ENCODE measurements around the gene DYNC2LI1.

Gene DYNC2LI1

GRCh38 chr2:43764086-43764705 is 9.6 kb upstream of the DYNC2LI1 start:
- DNase-seq: no peak

- no peak for DNase-seq
These were observed 7.8 kb upstream of the DYNC2LI1 start for GRCh38 chr2:43766006-43766405.

GRCh38 chr2:43774617-43775016 is 778 bp downstream of the DYNC2LI1 start:
- DNase-seq: no peak

- DNase-seq: no peak
These were observed 2.5 kb downstream of the DYNC2LI1 start for GRCh38 chr2:43776324-43776723.

GRCh38 chr2:43777306-43777926 is 3.6 kb downstream of the DYNC2LI1 start:
- DNase-seq: no peak

- DNase-seq: no peak
These were observed 4.4 kb downstream of the DYNC2LI1 start for GRCh38 chr2:43778233-43778632.

GRCh38 chr2:43787895-43788294 is 14.1 kb downstream of the DYNC2LI1 start:
- no peak for DNase-seq

DNA sequence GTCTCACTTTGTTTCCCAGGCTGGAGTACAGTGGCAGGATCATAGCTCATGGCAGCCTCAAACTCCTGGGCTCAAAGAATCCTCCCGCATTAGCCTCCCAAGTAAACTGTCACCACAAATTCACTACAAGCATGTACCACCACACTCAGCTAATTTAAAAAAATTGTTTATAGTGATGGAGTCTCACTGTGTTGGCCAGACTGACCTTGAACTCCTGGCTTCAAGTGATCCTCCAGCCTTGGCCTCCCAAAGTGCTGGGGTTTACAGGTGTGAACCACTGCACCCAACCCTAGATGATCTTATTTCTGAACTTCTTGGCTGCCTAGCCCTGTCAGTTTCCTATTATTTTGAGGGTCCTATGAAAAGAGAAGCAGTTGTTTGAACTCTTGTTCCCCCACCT is 14.8 kb downstream of the DYNC2LI1 start:
- no peak for DNase-seq

GRCh38 chr2:43790147-43790546 is 16.3 kb downstream of the DYNC2LI1 start:
- DNase-seq: no peak

DNA sequence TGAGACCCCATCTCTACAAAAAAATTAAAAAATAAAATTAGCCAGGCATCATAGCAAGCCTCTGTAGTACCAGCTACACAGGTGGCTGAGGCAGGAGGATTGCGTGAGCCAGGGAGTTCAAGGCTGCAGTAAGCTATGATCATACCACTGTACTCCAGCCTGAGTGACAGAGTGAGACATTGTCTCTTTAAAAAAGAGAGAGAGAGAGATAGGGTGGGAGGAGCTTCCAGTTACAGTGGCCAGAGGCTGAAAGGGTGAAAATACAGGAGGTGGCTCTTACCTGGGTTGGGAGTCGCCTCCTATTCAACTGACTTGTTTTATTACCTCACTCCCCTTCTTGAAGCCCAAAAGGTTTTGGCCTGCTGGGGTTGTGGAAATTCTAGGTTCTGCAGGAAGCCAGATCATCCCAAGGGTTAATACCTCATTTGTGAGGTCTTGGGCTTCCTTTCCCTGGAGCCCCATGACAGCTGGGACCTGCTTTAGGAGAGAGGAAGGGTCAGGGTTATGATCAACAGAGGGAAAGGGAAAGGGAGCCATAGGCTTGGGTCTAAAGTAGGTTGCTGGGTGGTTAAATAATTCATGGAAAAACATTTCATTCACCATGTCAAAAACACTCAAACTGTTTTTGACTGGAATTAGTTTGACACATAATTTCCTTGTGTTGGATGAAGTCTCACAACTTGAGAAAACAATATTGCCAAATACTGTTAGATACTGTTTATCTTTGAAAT is 17.4 kb downstream of the DYNC2LI1 start:
- DNase-seq: no peak

GRCh38 chr2:43792653-43793052 is 18.8 kb downstream of the DYNC2LI1 start:
- DNase-seq: no peak

GRCh38 chr2:43794956-43795355 is 21.1 kb downstream of the DYNC2LI1 start:
- no peak for DNase-seq

DNA sequence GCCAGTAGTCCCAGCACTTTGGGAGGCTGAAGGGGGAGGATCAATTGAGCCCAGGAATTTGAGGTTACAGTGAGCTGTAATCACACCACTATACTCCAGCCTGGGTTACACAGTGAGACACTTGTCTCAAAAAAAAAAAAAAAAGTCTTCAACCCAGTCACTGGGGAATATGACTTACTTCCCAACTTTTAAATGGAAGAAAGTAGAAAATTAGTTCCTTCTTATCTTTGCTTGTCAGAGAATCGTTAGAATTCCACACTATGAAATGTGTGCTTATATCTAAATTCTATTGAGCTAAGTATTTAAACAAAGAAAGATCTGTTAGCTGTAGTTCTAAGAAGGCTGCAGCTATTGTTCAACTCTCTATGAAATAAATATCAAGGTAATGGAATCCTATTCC is 22.4 kb downstream of the DYNC2LI1 start:
- no peak for DNase-seq

DNA sequence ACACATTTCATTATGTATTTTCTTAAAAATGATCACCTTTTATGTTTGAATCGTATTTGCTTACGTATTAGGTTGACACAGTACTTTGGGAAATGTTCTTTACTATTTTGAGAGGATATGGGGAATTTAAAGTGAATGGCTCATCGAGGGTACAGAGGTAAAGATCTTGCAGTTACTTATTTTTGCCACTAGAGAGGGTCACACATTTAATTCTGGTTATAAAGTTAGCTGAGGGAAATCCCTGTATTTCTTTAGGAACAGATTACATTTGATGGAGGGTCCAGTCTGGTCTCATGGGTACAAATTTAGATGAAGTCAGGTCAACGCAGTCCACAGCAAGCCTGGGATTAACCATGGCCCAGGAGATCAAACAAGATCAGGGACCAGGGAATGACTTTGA is 24.5 kb downstream of the DYNC2LI1 start:
- DNase-seq: no peak

- no peak for DNase-seq
These were observed 27.1 kb downstream of the DYNC2LI1 start for GRCh38 chr2:43800894-43801293.

- no peak for DNase-seq
These were observed 28.3 kb downstream of the DYNC2LI1 start for GRCh38 chr2:43802135-43802534.

- no peak for DNase-seq
These were observed 29.3 kb downstream of the DYNC2LI1 start for GRCh38 chr2:43803113-43803512.

DNA sequence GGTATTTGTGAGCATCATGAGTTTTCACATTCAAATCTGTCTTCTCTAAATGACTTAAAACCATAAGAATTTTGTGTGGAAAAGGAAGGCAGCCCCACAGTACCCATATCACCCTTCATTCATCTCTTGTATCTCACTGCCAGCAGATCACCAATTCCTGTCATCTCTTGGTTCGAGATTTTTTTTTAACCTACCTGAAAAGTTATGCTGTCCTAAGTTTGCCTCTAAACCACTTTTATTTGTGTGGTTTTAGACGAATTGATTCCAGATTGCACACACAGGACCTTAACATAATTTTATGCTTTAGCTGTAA is 32.8 kb downstream of the DYNC2LI1 start:
- no peak for DNase-seq

- DNase-seq: no peak
These were observed 36.6 kb downstream of the DYNC2LI1 start for GRCh38 chr2:43810452-43810851.

GRCh38 chr2:43810888-43811287 is 37.0 kb downstream of the DYNC2LI1 start:
- DNase-seq: no peak

- no peak for DNase-seq
These were observed 38.2 kb downstream of the DYNC2LI1 start for GRCh38 chr2:43812006-43812405.

DNA sequence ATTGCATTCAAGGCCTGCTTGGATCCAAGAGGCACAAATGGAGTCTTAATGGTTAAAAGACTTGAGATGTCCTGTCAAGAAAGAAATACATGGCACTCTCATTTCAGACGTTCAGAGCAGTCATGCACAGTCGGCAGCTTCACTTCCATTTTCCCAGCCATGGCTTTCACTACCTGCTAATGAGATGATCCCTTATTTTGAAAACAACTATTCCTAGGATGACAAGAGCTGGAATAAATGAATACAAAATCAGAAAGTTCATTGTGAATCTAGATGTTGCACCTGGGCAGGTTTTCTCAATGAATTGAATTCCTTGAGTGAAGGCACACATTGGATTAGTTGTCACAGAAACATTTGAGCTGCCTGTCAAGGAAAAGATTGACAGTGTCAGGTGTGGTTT is 39.1 kb downstream of the DYNC2LI1 start:
- no peak for DNase-seq

DNA sequence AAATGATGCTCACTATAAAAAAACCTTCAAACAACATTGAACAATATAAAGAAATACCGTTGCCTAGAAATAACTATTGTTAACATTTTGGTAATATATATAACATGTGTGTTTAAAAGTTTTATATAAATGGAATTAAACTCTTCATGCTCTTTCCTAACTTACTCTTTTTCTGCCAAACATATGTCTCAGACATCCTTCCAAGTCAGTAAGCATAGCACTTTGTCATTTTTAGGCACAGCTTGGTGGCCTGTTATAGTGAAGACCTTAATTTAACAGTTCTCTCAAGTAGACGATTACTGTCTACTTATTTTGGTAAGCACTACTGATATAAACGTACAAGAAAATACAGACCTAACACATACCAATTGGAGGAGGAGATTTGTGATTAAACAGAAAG is 40.9 kb downstream of the DYNC2LI1 start:
- no peak for DNase-seq

GRCh38 chr2:43818761-43819160 is 44.9 kb downstream of the DYNC2LI1 start:
- DNase-seq: peak; percentile 32
